ENCODE measurements around the gene SLC35F3.
"Not testable (repeated sequence)": the region's sequence is repeated elsewhere in the genome, so short reads cannot be mapped to it uniquely, and the experiment has no call there.

The SLC35F3 gene

GRCh38 chr1:233885196-233885920 lies 19.1 kb upstream of the SLC35F3 start:
- no peak for TF ChIP-seq CTCF (IDR thresholded peaks at IDR 0.05; ENCODE audit: insufficient read depth, low read depth, low read length, missing control alignments)
- H3K4me3 ChIP-seq (ENCODE audit: low read depth, low read length): no peak overlapping the region
- DNase-seq (ENCODE audit: low read depth): no peak

- DNase-seq (ENCODE audit: low read depth); H3K4me3 ChIP-seq (ENCODE audit: low read depth, low read length): not testable (repeated sequence)
These were observed 13.3 kb upstream of the SLC35F3 start for GRCh38 chr1:233891151-233891550.

- DNase-seq (ENCODE audit: low read depth): peak; percentile 75
- TF ChIP-seq CTCF (IDR thresholded peaks at IDR 0.05; ENCODE audit: insufficient read depth, low read depth, low read length, missing control alignments): no peak
- no peak overlapping the region for H3K4me3 ChIP-seq (ENCODE audit: low read depth, low read length)
These were observed 6.9 kb upstream of the SLC35F3 start for GRCh38 chr1:233897325-233898162.

- no peak for DNase-seq (ENCODE audit: low read depth)
- H3K4me3 ChIP-seq (ENCODE audit: low read depth, low read length): no peak overlapping the region
- no peak for TF ChIP-seq CTCF (IDR thresholded peaks at IDR 0.05; ENCODE audit: insufficient read depth, low read depth, low read length, missing control alignments)
These were observed 3.0 kb upstream of the SLC35F3 start for GRCh38 chr1:233901495-233901894.

GRCh38 chr1:233905416-233906051 lies 1.1 kb downstream of the SLC35F3 start:
- no peak for TF ChIP-seq CTCF (IDR thresholded peaks at IDR 0.05; ENCODE audit: insufficient read depth, low read depth, low read length, missing control alignments)
- no peak for DNase-seq (ENCODE audit: low read depth)
- no peak overlapping the region for H3K4me3 ChIP-seq (ENCODE audit: low read depth, low read length)

GRCh38 chr1:233907151-233907550 lies 2.7 kb downstream of the SLC35F3 start:
- H3K4me3 ChIP-seq (ENCODE audit: low read depth, low read length): no peak overlapping the region
- DNase-seq (ENCODE audit: low read depth): no peak
- no peak for TF ChIP-seq CTCF (IDR thresholded peaks at IDR 0.05; ENCODE audit: insufficient read depth, low read depth, low read length, missing control alignments)

- H3K4me3 ChIP-seq (ENCODE audit: low read depth, low read length): no peak overlapping the region
- no peak for TF ChIP-seq CTCF (IDR thresholded peaks at IDR 0.05; ENCODE audit: insufficient read depth, low read depth, low read length, missing control alignments)
- DNase-seq (ENCODE audit: low read depth): no peak
These were observed 3.6 kb downstream of the SLC35F3 start for GRCh38 chr1:233908092-233908491.

Data from GM12865 (cell line).